SU-DHL-6 (cell line): ENCODE data around the gene LDLRAD3.

Experiments used
- H2AFZ ChIP-seq: fragments of 200-600 bp; sonication (generic); 2 replicates; pipeline ENCODE4 v1.6.1; 2014; ENCODE audit warnings: low read depth, mild to moderate bottlenecking, moderate library complexity, mixed read lengths, antibody characterized with exemption, low read length; ENCODE audit not compliant: severe bottlenecking
- H3F3A ChIP-seq: fragments of 200-600 bp; shearing (Covaris generic); 2 replicates; pipeline ENCODE4 v1.6.0; 2016; ENCODE audit warnings: antibody characterized with exemption, mild to moderate bottlenecking; ENCODE audit not compliant: insufficient read depth
- H3K27ac ChIP-seq: fragments of 200-600 bp; sonication (generic); 2 replicates; pipeline ENCODE4 v1.5.1; 2016; ENCODE audit warnings: low read depth, mild to moderate bottlenecking, low read length, moderate library complexity, mixed read lengths
- H3K27me3 ChIP-seq: fragments of 200-600 bp; sonication (generic), shearing (Covaris generic); 2 replicates; pipeline ENCODE4 v1.6.0; 2014; ENCODE audit warnings: mild to moderate bottlenecking, low read length
- H3K36me3 ChIP-seq: fragments of 200-600 bp; sonication (generic); 2 replicates; pipeline ENCODE4 v1.6.1; 2014; ENCODE audit warnings: mild to moderate bottlenecking, low read length, mixed read lengths
- H3K4me2 ChIP-seq: fragments of 300-600, 200-600 bp; shearing (Covaris generic), sonication (generic); 2 replicates; pipeline ENCODE4 v1.6.0; 2014; ENCODE audit warnings: low read length, low read depth, mild to moderate bottlenecking; ENCODE audit not compliant: poor library complexity, severe bottlenecking
- H3K4me3 ChIP-seq: fragments of 200-600 bp; sonication (generic); 2 replicates; pipeline ENCODE4 v1.5.1; 2014; ENCODE audit warnings: antibody characterized with exemption, low read length, mild to moderate bottlenecking, mixed read lengths; ENCODE audit not compliant: insufficient read depth, poor library complexity, severe bottlenecking
- H3K79me2 ChIP-seq: fragments of 200-600 bp; sonication (generic); 2 replicates; pipeline ENCODE4 v1.6.1; 2014; ENCODE audit warnings: mild to moderate bottlenecking, low read length, moderate library complexity; ENCODE audit not compliant: insufficient read depth
- H3K9ac ChIP-seq: fragments of 200-600 bp; sonication (generic); 2 replicates; pipeline ENCODE4 v1.7.0; 2014; ENCODE audit warnings: mild to moderate bottlenecking, low read length
- H3K9me2 ChIP-seq: fragments of 200-600 bp; sonication (generic); replicated peaks from 2 replicates; pipeline ENCODE4 v1.6.1; 2014; ENCODE audit warnings: low read length; ENCODE audit not compliant: insufficient read depth
- H3K9me3 ChIP-seq: fragments of 200-600 bp; sonication (generic); 2 replicates; pipeline ENCODE4 v1.6.1; 2014; ENCODE audit warnings: low read length, mixed read lengths; ENCODE audit not compliant: insufficient read depth
- H4K20me1 ChIP-seq: fragments of 200-600 bp; sonication (generic); 2 replicates; pipeline ENCODE4 v1.6.1; 2014; ENCODE audit warnings: low read depth, mild to moderate bottlenecking, antibody characterized with exemption, low read length, moderate library complexity, mixed read lengths
- CTCF ChIP-seq: fragments of 200-600 bp; sonication (generic); IDR thresholded peaks from one replicate; pipeline ENCODE4 v1.5.1; 2017; ENCODE audit warnings: antibody characterized with exemption, mild to moderate bottlenecking, low read length, moderate library complexity; ENCODE audit not compliant: insufficient read depth, poor library complexity, severe bottlenecking
- EZH2phosphoT487 ChIP-seq: fragments of 200-600 bp; sonication (generic), shearing (Covaris generic); conservative IDR thresholded peaks from 2 replicates; pipeline ENCODE4 v1.6.1; 2018; ENCODE audit warnings: mild to moderate bottlenecking, antibody characterized with exemption, low read length, moderate library complexity, mixed read lengths

LDLRAD3 gene

GRCh38 chr11:36071917-36072500 is 128.1 kb downstream of the LDLRAD3 start:
- H3K4me3 ChIP-seq: no peak overlapping the region
- no peak overlapping the region for H3K4me2 ChIP-seq
- peaks cover 7% of the 10 kb centered on the region; the same call in 1 of the 2 replicates for H3K9me3 ChIP-seq
- H2AFZ ChIP-seq: no peak overlapping the region
- no peak overlapping the region for H3K27ac ChIP-seq
- H4K20me1 ChIP-seq: no peaks in the 10 kb centered on the region
- H3K9ac ChIP-seq: no peak overlapping the region
- TF ChIP-seq CTCF (no peak), EZH2phosphoT487 (no peak)
- no peaks in the 10 kb centered on the region for H3K79me2 ChIP-seq
- no peaks in the 10 kb centered on the region for H3K36me3 ChIP-seq
- no peaks in the 10 kb centered on the region for H3F3A ChIP-seq
- no peaks in the 10 kb centered on the region for H3K9me2 ChIP-seq
- H3K27me3 ChIP-seq: no peaks in the 10 kb centered on the region

GRCh38 chr11:36073411-36074203 is 129.7 kb downstream of the LDLRAD3 start:
- H3K27ac ChIP-seq: no peak overlapping the region
- no peak for TF ChIP-seq CTCF
- no peak for TF ChIP-seq EZH2phosphoT487
- H4K20me1 ChIP-seq: no peaks in the 10 kb centered on the region
- no peaks in the 10 kb centered on the region for H3K79me2 ChIP-seq
- no peaks in the 10 kb centered on the region for H3K27me3 ChIP-seq
- no peak overlapping the region for H2AFZ ChIP-seq
- no peak overlapping the region for H3K9ac ChIP-seq
- no peaks in the 10 kb centered on the region for H3K9me3 ChIP-seq
- no peaks in the 10 kb centered on the region for H3K36me3 ChIP-seq
- no peaks in the 10 kb centered on the region for H3K9me2 ChIP-seq
- no peaks in the 10 kb centered on the region for H3F3A ChIP-seq
- H3K4me2 ChIP-seq: no peak overlapping the region
- no peak overlapping the region for H3K4me3 ChIP-seq

- H3K4me3 ChIP-seq: no peak overlapping the region
- H3K36me3 ChIP-seq: no peaks in the 10 kb centered on the region
- no peak overlapping the region for H3K9ac ChIP-seq
- no peak overlapping the region for H2AFZ ChIP-seq
- no peaks in the 10 kb centered on the region for H3F3A ChIP-seq
- no peak overlapping the region for H3K4me2 ChIP-seq
- H3K9me3 ChIP-seq: no peaks in the 10 kb centered on the region
- H3K79me2 ChIP-seq: no peaks in the 10 kb centered on the region
- H4K20me1 ChIP-seq: no peaks in the 10 kb centered on the region
- H3K27me3 ChIP-seq: no peaks in the 10 kb centered on the region
- TF ChIP-seq EZH2phosphoT487 (no peak), CTCF (no peak)
- no peaks in the 10 kb centered on the region for H3K9me2 ChIP-seq
- no peak overlapping the region for H3K27ac ChIP-seq
Observed at GRCh38 chr11:36074941-36075431, 131.1 kb downstream of the LDLRAD3 start.
